IMR-90 (cell line): ENCODE measurements around the gene ST7. TPM values are rescaled to one million over a fixed set of nuclear protein-coding genes. Genes with fewer than 3 reads are reported as not detected.

Experiments
- ATAC-seq: fragments of 200-7000 bp; cut with Tn5 transposase; 2 replicates; pipeline ENCODE4 v1.9.1; 2020; ENCODE audit warnings: low read depth, mild to moderate bottlenecking, moderate library complexity
- BruUV-seq: library from RNA; stranded (reverse); fragments of 400-500 nt; replicated peaks from 2 replicates; lab custom pipeline; 2021; lab: Mats Ljungman, UMichigan
- CTCF ChIA-PET: fragments of 300-600 bp; formaldehyde crosslinking; extraction: SDS; loops from one replicate; lab custom pipeline; 2021; ENCODE audit warnings: antibody characterized with exemption; lab: Yijun Ruan, JAX
- POLR2A ChIA-PET: fragments of 300-600 bp; sonication (Branson Sonifier 250); formaldehyde crosslinking; loops from one replicate; lab custom pipeline; 2022; ENCODE audit warnings: antibody characterized with exemption; ENCODE audit not compliant: unreplicated experiment; lab: Charles Lee
- DNase-seq: peaks from one replicate; pipeline ENCODE4 v3.0.0; 2013
- H2AFZ ChIP-seq: replicated peaks from 2 replicates; pipeline ENCODE3; 2013; ENCODE audit warnings: low read length, mild to moderate bottlenecking; ENCODE audit not compliant: poor library complexity
- H2AK5ac ChIP-seq: 2 replicates; pipeline ENCODE4 v1.6.1; 2013; ENCODE audit warnings: low read depth, low read length, inconsistent platforms
- H2AK9ac ChIP-seq: replicated peaks from 2 replicates; pipeline ENCODE3; 2013; ENCODE audit warnings: mild to moderate bottlenecking, low read depth, low read length, moderate library complexity; ENCODE audit not compliant: poor library complexity
- H2BK120ac ChIP-seq: 2 replicates; pipeline ENCODE4 v1.6.1; 2013; ENCODE audit warnings: low read depth, low read length, inconsistent platforms
- H2BK15ac ChIP-seq: 3 replicates; pipeline ENCODE4 v1.6.1; 2013; ENCODE audit warnings: low read depth, low read length, inconsistent platforms
- H2BK20ac ChIP-seq: 2 replicates; pipeline ENCODE4 v1.6.1; 2013; ENCODE audit warnings: low read depth, mild to moderate bottlenecking, inconsistent platforms, low read length, moderate library complexity
- H2BK5ac ChIP-seq: 2 replicates; pipeline ENCODE4 v1.6.1; 2013; ENCODE audit warnings: mild to moderate bottlenecking, low read depth, low read length, inconsistent platforms; ENCODE audit not compliant: poor library complexity, severe bottlenecking
- H3K14ac ChIP-seq: replicated peaks from 2 replicates; pipeline ENCODE4 v1.6.1; 2013; ENCODE audit warnings: low read depth, low read length, inconsistent platforms
- H3K18ac ChIP-seq: 2 replicates; pipeline ENCODE4 v1.6.1; 2013; ENCODE audit warnings: low read depth, low read length, control low read depth
- H3K23ac ChIP-seq: 2 replicates; pipeline ENCODE4 v1.6.1; 2013; ENCODE audit warnings: low read depth, low read length, inconsistent platforms
- H3K27ac ChIP-seq: 2 replicates; pipeline ENCODE4 v1.5.1; 2013; ENCODE audit warnings: mild to moderate bottlenecking, control low read depth, low read length; ENCODE audit not compliant: insufficient read depth
- H3K27me3 ChIP-seq: 2 replicates; pipeline ENCODE4 v1.6.1; 2013; ENCODE audit warnings: low read length; ENCODE audit not compliant: control insufficient read depth, insufficient read depth
- H3K36me3 ChIP-seq: 2 replicates; pipeline ENCODE4 v1.6.1; 2013; ENCODE audit warnings: low read length, mixed read lengths; ENCODE audit not compliant: control insufficient read depth, insufficient read depth
- H3K4ac ChIP-seq: 2 replicates; pipeline ENCODE4 v1.6.1; 2013; ENCODE audit warnings: low read depth, low read length, inconsistent platforms
- H3K4me1 ChIP-seq: 2 replicates; pipeline ENCODE4 v1.6.1; 2013; ENCODE audit warnings: low read length, mixed read lengths; ENCODE audit not compliant: control insufficient read depth, insufficient read depth
- H3K4me2 ChIP-seq: 2 replicates; pipeline ENCODE4 v1.6.1; 2013; ENCODE audit warnings: low read depth, mild to moderate bottlenecking, control low read depth, low read length, moderate library complexity
- H3K4me3 ChIP-seq: 2 replicates; pipeline ENCODE4 v1.5.1; 2013; ENCODE audit warnings: low read depth, mild to moderate bottlenecking, control low read depth, low read length, moderate library complexity; ENCODE audit not compliant: insufficient read depth
- H3K56ac ChIP-seq: 2 replicates; pipeline ENCODE4 v1.6.1; 2013; ENCODE audit warnings: low read length, inconsistent platforms; ENCODE audit not compliant: insufficient read depth; ENCODE audit errors: extremely low read depth
- H3K79me1 ChIP-seq, 2 experiments: 2 replicates each; pipeline ENCODE4 v1.6.1; 2013; ENCODE audit warnings: low read length in 2 of 2, inconsistent platforms in 1 of 2, low read depth in 1 of 2
- H3K9ac ChIP-seq: 2 replicates; pipeline ENCODE4 v1.6.1; 2013; ENCODE audit warnings: low read depth, low read length, control low read depth
- H3K9me1 ChIP-seq: 2 replicates; pipeline ENCODE4 v1.6.1; 2013; ENCODE audit warnings: low read length, inconsistent platforms; ENCODE audit not compliant: insufficient read depth
- H3K9me3 ChIP-seq: 2 replicates; pipeline ENCODE4 v1.6.1; 2013; ENCODE audit warnings: low read length; ENCODE audit not compliant: control insufficient read depth, insufficient read depth
- H4K20me1 ChIP-seq: 2 replicates; pipeline ENCODE4 v1.6.1; 2013; ENCODE audit warnings: low read length, inconsistent platforms; ENCODE audit not compliant: insufficient read depth
- H4K5ac ChIP-seq: 2 replicates; pipeline ENCODE4 v1.6.1; 2013; ENCODE audit warnings: mild to moderate bottlenecking, low read depth, low read length, control low read depth
- H4K8ac ChIP-seq, 2 experiments: 2 replicates each; pipeline ENCODE4 v1.6.1; 2013; ENCODE audit warnings: low read depth in 2 of 2, low read length in 2 of 2, control low read depth in 1 of 2, inconsistent platforms in 1 of 2
- H4K91ac ChIP-seq: 2 replicates; pipeline ENCODE4 v1.6.1; 2013; ENCODE audit warnings: low read depth, low read length, inconsistent platforms; ENCODE audit not compliant: insufficient read depth
- BHLHE40 ChIP-seq: fragments of 150-350 bp; IDR thresholded peaks from 2 replicates; pipeline ENCODE4 v1.6.1; 2016; ENCODE audit warnings: mild to moderate bottlenecking, low read depth, low read length
- CEBPB ChIP-seq: IDR thresholded peaks from 2 replicates; pipeline ENCODE4 v1.6.1; 2012; ENCODE audit warnings: low read depth, low read length, improper control_type of control experiment
- CHD1 ChIP-seq: IDR thresholded peaks from 2 replicates; pipeline ENCODE4 v1.6.1; 2012; ENCODE audit warnings: low read depth, low read length, improper control_type of control experiment
- FOS ChIP-seq: fragments of 150-350 bp; IDR thresholded peaks from 2 replicates; pipeline ENCODE4 v1.6.1; 2016; ENCODE audit warnings: low read depth, low read length
- MAFK ChIP-seq: IDR thresholded peaks from 2 replicates; pipeline ENCODE4 v1.6.1; 2012; ENCODE audit warnings: low read depth, low read length, improper control_type of control experiment
- MAZ ChIP-seq: IDR thresholded peaks from 2 replicates; pipeline ENCODE4 v1.6.1; 2012; ENCODE audit warnings: low read depth, mild to moderate bottlenecking, low read length, improper control_type of control experiment, moderate library complexity, borderline replicate concordance
- MXI1 ChIP-seq: IDR thresholded peaks from 2 replicates; pipeline ENCODE4 v1.6.1; 2012; ENCODE audit warnings: low read depth, mild to moderate bottlenecking, low read length, moderate library complexity, borderline replicate concordance
- NFE2L2 ChIP-seq: fragments of 150-350 bp; IDR thresholded peaks from 2 replicates; pipeline ENCODE4 v1.6.1; 2016; ENCODE audit warnings: low read depth, mild to moderate bottlenecking, low read length
- POLR2A ChIP-seq: IDR thresholded peaks from 2 replicates; pipeline ENCODE4 v1.6.1; 2012; ENCODE audit warnings: mild to moderate bottlenecking, low read depth, low read length
- RAD21 ChIP-seq: IDR thresholded peaks from 2 replicates; pipeline ENCODE4 v1.6.1; 2012; ENCODE audit warnings: low read length, improper control_type of control experiment
- RCOR1 ChIP-seq: IDR thresholded peaks from 2 replicates; pipeline ENCODE4 v1.6.1; 2012; ENCODE audit warnings: mild to moderate bottlenecking, low read length, improper control_type of control experiment; ENCODE audit not compliant: insufficient replicate concordance
- RFX5 ChIP-seq: IDR thresholded peaks from 2 replicates; pipeline ENCODE4 v1.8.0; 2012; ENCODE audit warnings: low read depth, mild to moderate bottlenecking, low read length, moderate library complexity
- SMC3 ChIP-seq: fragments of 150-350 bp; IDR thresholded peaks from 2 replicates; pipeline ENCODE4 v1.6.1; 2016; ENCODE audit warnings: low read depth, mild to moderate bottlenecking, antibody characterized with exemption, low read length, moderate library complexity
- WGBS, 2 experiments: methylation state at CpG; one replicate each; pipeline versions ENCODE4 v1.1.5 to v1.1.7; 2013; ENCODE audit warnings: missing lambda C conversion rate in 2 of 2; ENCODE audit not compliant: insufficient read length in 1 of 2; ENCODE audit errors: extremely low coverage in 2 of 2; 5-methylcytosine and 5-hydroxymethylcytosine counted together
- dilution Hi-C: fragments of 300-500 bp; cut with HindIII; formaldehyde crosslinking; loops from one replicate; pipeline ENCODE4 v1.14.3; 2018; ENCODE audit warnings: low sequenced_read_pairs; ENCODE audit not compliant: unreplicated experiment
- in situ Hi-C: fragments of 300-500 bp; cut with MboI; formaldehyde crosslinking; loops from 3 replicates; pipeline ENCODE4 v1.14.3; 2019; ENCODE audit warnings: low sequenced_read_pairs, inconsistent platforms, mixed read lengths
- intact Hi-C: fragments of 100-400 bp; cut with micrococcal nuclease; formaldehyde crosslinking; loops from 2 replicates; pipeline ENCODE4 v1.10.0; 2022
- polyA plus RNA-seq, 3 experiments: library from polyadenylated mRNA; depleted of rRNA; stranded (reverse); fragments of >200 nt; gene quantifications; 2 replicates each; pipeline ENCODE4 v1.2.3, GENCODE V29; 2012; ENCODE audit warnings: low replicate concordance in 1 of 3
- total RNA-seq: library from RNA; depleted of rRNA; stranded (reverse); fragments of >200 nt; gene quantifications from 2 replicates; pipeline ENCODE4 v1.2.3, GENCODE V29; 2012
- TF ChIP-seq, protein P1 (sequence below): conservative IDR thresholded peaks from 2 replicates; pipeline ENCODE4 v1.5.1; 2012; ENCODE audit warnings: mild to moderate bottlenecking, low read depth, low read length, improper control_type of control experiment
- TF ChIP-seq, protein P2 (sequence below): fragments of 150-350 bp; IDR thresholded peaks from 2 replicates; pipeline ENCODE4 v1.6.1; 2016; ENCODE audit warnings: low read depth, mild to moderate bottlenecking, low read length, moderate library complexity, borderline replicate concordance
- TF ChIP-seq, protein P3 (sequence below): fragments of 150-350 bp; IDR thresholded peaks from 2 replicates; pipeline ENCODE4 v1.6.1; 2017; ENCODE audit warnings: mild to moderate bottlenecking, antibody characterized with exemption, low read length, low read depth

ST7 gene
- total and polyA plus RNA-seq, 2 of the 4 experiments (the other 2 are of a cell fraction): 18.6 to 26.0 TPM

DNA sequence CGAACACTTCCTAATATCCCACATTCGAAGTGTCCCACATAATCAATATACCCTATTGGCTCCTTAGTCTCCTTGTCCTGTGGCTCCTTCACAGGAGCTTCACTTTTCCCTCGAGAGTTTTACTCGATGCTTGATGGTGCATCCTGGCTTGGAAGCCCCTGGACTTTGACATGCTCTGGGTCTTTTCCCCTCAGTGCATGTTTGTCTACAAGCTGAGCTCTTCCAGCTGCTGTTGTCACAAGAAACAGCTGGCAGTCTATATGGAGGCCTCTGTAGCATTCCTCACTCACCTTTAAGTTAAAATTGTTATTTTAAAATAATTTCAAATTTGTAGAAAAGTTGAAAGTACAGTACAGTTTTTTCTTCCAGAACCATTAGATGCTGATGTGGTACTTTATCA is 27.1 kb downstream of the ST7 start:
- peaks cover 11% of the 10 kb centered on the region for H3K4me1 ChIP-seq
- no TSS peak for BruUV-seq

More for the DNA sequence above, 27.1 kb downstream of the ST7 start:
- no peak overlapping the region for H4K8ac ChIP-seq
- no peak overlapping the region for H3K23ac ChIP-seq
- H3K9ac ChIP-seq: no peak overlapping the region
- 0 out of 2 replicates have a peak, but pooled peaks cover 3% of the 10 kb centered on the region for H4K20me1 ChIP-seq
- ATAC-seq: no peak
- no peak overlapping the region for H2BK5ac ChIP-seq
- no peaks in the 10 kb centered on the region for H3K9me3 ChIP-seq
- no peak overlapping the region for H3K4ac ChIP-seq
- H2AK9ac ChIP-seq: no peak overlapping the region
- H3K36me3 ChIP-seq: no peaks in the 10 kb centered on the region
- H3K4me2 ChIP-seq: no peak overlapping the region
- H2AK5ac ChIP-seq: no peak overlapping the region
- H2BK15ac ChIP-seq: no peak overlapping the region
- no peak overlapping the region for H3K18ac ChIP-seq
- H3K4me3 ChIP-seq: no peak overlapping the region
- POLR2A ChIA-PET: interaction anchor here (1.1 kb wide), 1 partner anchor 140 kb away, joined by 3 read pairs; no protein-coding TSS in a partner anchor
- H3K27ac ChIP-seq: no peak overlapping the region
- H4K5ac ChIP-seq: no peak overlapping the region
- H2AFZ ChIP-seq: no peak overlapping the region
- no peak overlapping the region for H2BK120ac ChIP-seq
- CTCF ChIA-PET: no interaction called here
- DNase-seq: no peak
- 0 out of 2 replicates have a peak, but pooled peaks cover 9% of the 10 kb centered on the region for H3K9me1 ChIP-seq
- 70% methylated on average over 2 of the region's 4 CpGs; no CpG with 5 or more reads in 1 of the 2 experiments for WGBS, 2 experiments
- no peak overlapping the region for H3K14ac ChIP-seq
- intact Hi-C loops (no loop called here), dilution Hi-C loops (no loop called here), in situ Hi-C loops (no loop called here)
- H3K27me3 ChIP-seq: no peaks in the 10 kb centered on the region
- no peak for TF ChIP-seq MXI1
- no peak for TF ChIP-seq CHD1
- no peak for TF ChIP-seq MAZ
- TF ChIP-seq MAFK: no peak
- TF ChIP-seq, protein P1, sequence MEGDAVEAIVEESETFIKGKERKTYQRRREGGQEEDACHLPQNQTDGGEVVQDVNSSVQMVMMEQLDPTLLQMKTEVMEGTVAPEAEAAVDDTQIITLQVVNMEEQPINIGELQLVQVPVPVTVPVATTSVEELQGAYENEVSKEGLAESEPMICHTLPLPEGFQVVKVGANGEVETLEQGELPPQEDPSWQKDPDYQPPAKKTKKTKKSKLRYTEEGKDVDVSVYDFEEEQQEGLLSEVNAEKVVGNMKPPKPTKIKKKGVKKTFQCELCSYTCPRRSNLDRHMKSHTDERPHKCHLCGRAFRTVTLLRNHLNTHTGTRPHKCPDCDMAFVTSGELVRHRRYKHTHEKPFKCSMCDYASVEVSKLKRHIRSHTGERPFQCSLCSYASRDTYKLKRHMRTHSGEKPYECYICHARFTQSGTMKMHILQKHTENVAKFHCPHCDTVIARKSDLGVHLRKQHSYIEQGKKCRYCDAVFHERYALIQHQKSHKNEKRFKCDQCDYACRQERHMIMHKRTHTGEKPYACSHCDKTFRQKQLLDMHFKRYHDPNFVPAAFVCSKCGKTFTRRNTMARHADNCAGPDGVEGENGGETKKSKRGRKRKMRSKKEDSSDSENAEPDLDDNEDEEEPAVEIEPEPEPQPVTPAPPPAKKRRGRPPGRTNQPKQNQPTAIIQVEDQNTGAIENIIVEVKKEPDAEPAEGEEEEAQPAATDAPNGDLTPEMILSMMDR: no peak
- no peak for TF ChIP-seq BHLHE40
- no peak for TF ChIP-seq RAD21
- TF ChIP-seq NFE2L2: no peak
- no peak for TF ChIP-seq RCOR1
- TF ChIP-seq, protein P2, sequence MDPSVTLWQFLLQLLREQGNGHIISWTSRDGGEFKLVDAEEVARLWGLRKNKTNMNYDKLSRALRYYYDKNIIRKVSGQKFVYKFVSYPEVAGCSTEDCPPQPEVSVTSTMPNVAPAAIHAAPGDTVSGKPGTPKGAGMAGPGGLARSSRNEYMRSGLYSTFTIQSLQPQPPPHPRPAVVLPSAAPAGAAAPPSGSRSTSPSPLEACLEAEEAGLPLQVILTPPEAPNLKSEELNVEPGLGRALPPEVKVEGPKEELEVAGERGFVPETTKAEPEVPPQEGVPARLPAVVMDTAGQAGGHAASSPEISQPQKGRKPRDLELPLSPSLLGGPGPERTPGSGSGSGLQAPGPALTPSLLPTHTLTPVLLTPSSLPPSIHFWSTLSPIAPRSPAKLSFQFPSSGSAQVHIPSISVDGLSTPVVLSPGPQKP: no peak
- TF ChIP-seq POLR2A: no peak
- TF ChIP-seq RFX5: no peak
- TF ChIP-seq CEBPB: no peak
- TF ChIP-seq, protein P3, sequence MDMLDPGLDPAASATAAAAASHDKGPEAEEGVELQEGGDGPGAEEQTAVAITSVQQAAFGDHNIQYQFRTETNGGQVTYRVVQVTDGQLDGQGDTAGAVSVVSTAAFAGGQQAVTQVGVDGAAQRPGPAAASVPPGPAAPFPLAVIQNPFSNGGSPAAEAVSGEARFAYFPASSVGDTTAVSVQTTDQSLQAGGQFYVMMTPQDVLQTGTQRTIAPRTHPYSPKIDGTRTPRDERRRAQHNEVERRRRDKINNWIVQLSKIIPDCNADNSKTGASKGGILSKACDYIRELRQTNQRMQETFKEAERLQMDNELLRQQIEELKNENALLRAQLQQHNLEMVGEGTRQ: no peak
- TF ChIP-seq SMC3: no peak
- no peak for TF ChIP-seq FOS
- H3K56ac ChIP-seq: no peak overlapping the region
- H4K91ac ChIP-seq: no peak overlapping the region
- H2BK20ac ChIP-seq: no peak overlapping the region
- H3K79me1 ChIP-seq: peaks cover 19 to 31% of the 10 kb centered on the region in 2 experiments
